A549 (cell line): ENCODE data around the gene ATP5PB. TPM values are rescaled to one million over a fixed set of nuclear protein-coding genes. Genes with fewer than 3 reads are reported as not detected.

Experiments
- ATAC-seq, 2 experiments: fragments of 200-7000 bp in 1 of 2; fragments of >200 bp in 1 of 2; cut with Nextera tagmentation in 1 of 2; cut with Tn5 transposase in 1 of 2; 3 replicates each; pipeline versions ENCODE4 v1.8.0 to v1.9.1; 2018 to 2020; ENCODE audit warnings: mild to moderate bottlenecking in 1 of 2, moderate library complexity in 1 of 2
- CTCF ChIA-PET: fragments of 300-600 bp; sonication (Branson Sonifier 250); formaldehyde crosslinking; extraction: SDS; loops from one replicate; lab custom pipeline; 2021; ENCODE audit warnings: antibody characterized with exemption, inconsistent platforms; lab: Yijun Ruan, JAX
- POLR2A ChIA-PET: fragments of 350-600 bp; formaldehyde crosslinking; extraction: SDS; loops from one replicate; lab custom pipeline; 2021; ENCODE audit warnings: antibody characterized with exemption, inconsistent platforms; lab: Yijun Ruan, JAX
- DNase-seq, 2 experiments: peaks; one replicate each; pipeline versions ENCODE4 v3.0.0 to v3.0.0-alpha.2; 2011 to 2016; ENCODE audit warnings: low read depth in 1 of 2, low spot score in 1 of 2
- FAIRE-seq: peaks from 2 replicates; lab custom pipeline; 2011; peaks lifted over from hg19 to GRCh38; lab: Jason Lieb, UNC
- H3K27ac ChIP-seq, 2 experiments: fragments of >200 bp; sonication (Bioruptor Twin); formaldehyde crosslinking; 3 replicates each; pipeline ENCODE4 v1.5.1; 2016 to 2017
- H3K4me1 ChIP-seq: fragments of >200 bp; sonication (Bioruptor Twin); formaldehyde crosslinking; 3 replicates; pipeline ENCODE4 v1.6.1; 2016
- H3K4me2 ChIP-seq: fragments of >200 bp; sonication (Bioruptor Twin); formaldehyde crosslinking; 3 replicates; pipeline ENCODE4 v1.6.1; 2016
- H3K4me3 ChIP-seq: fragments of >200 bp; sonication (Bioruptor Twin); formaldehyde crosslinking; 3 replicates; pipeline ENCODE4 v1.5.1; 2016
- H3K9me3 ChIP-seq: fragments of >200 bp; sonication (Bioruptor Twin); formaldehyde crosslinking; 3 replicates; pipeline ENCODE4 v1.6.1; 2016
- CEBPB ChIP-seq, 2 experiments: fragments of >200 bp in 1 of 2; sonication (Bioruptor Twin) in 1 of 2; formaldehyde crosslinking in 1 of 2; IDR thresholded peaks; 2 replicates each; pipeline ENCODE4 v1.6.1; 2012 to 2016
- ESRRA ChIP-seq: fragments of 150-350 bp; IDR thresholded peaks from 2 replicates; pipeline ENCODE4 v1.6.1; 2014; ENCODE audit warnings: mild to moderate bottlenecking, low read length, borderline replicate concordance
- FOXS1 ChIP-seq: fragments of 250-450 bp; sonication (Bioruptor Pico); IDR thresholded peaks from 2 replicates; pipeline ENCODE4 v1.5.0; 2020; ENCODE audit warnings: mild to moderate bottlenecking, moderate library complexity
- HDAC2 ChIP-seq: fragments of 200-600 bp; sonication (generic); IDR thresholded peaks from 2 replicates; pipeline ENCODE4 v1.6.1; 2016
- HMGXB4 ChIP-seq: fragments of 250-450 bp; sonication (Bioruptor Pico); IDR thresholded peaks from 2 replicates; pipeline ENCODE4 v1.5.0; 2021; ENCODE audit warnings: mild to moderate bottlenecking, moderate library complexity, borderline replicate concordance
- KDM1A ChIP-seq: fragments of 200-600 bp; sonication (generic); IDR thresholded peaks from 2 replicates; pipeline ENCODE4 v1.6.1; 2016; ENCODE audit warnings: low read depth, mild to moderate bottlenecking
- KDM5A ChIP-seq: fragments of 200-600 bp; sonication (generic); IDR thresholded peaks from 2 replicates; pipeline ENCODE4 v1.6.1; 2016; ENCODE audit warnings: antibody characterized with exemption, mild to moderate bottlenecking
- MAFK ChIP-seq: fragments of 450-650 bp; IDR thresholded peaks from 2 replicates; pipeline ENCODE4 v1.6.1; 2014; ENCODE audit not compliant: partially characterized antibody
- MAX ChIP-seq: IDR thresholded peaks from 2 replicates; pipeline ENCODE4 v1.6.1; 2012
- MAZ ChIP-seq: fragments of 150-350 bp; IDR thresholded peaks from 2 replicates; pipeline ENCODE4 v1.6.1; 2014; ENCODE audit warnings: antibody characterized with exemption, low read depth, low read length, borderline replicate concordance
- NFE2L2 ChIP-seq: fragments of 150-350 bp; conservative IDR thresholded peaks from 2 replicates; pipeline ENCODE4 v1.6.1; 2014; ENCODE audit warnings: low read length
- NPAS2 ChIP-seq: fragments of 250-450 bp; sonication (Bioruptor Pico); IDR thresholded peaks from 2 replicates; pipeline ENCODE4 v1.8.0; 2022; ENCODE audit warnings: mild to moderate bottlenecking, moderate library complexity, borderline replicate concordance
- NR3C1 ChIP-seq: fragments of >200 bp; sonication (Bioruptor Twin); formaldehyde crosslinking; IDR thresholded peaks from 3 replicates; pipeline ENCODE4 v1.6.1; 2017
- RAD21 ChIP-seq, 2 experiments: fragments of >200 bp in 1 of 2; sonication (Bioruptor Twin) in 1 of 2; formaldehyde crosslinking in 1 of 2; IDR thresholded peaks in 1 of 2; conservative IDR thresholded peaks in 1 of 2; 2 replicates in 1 of 2; 3 replicates in 1 of 2; pipeline ENCODE4 v1.6.1; 2012 to 2018; ENCODE audit warnings: inconsistent platforms in 1 of 2
- RCOR1 ChIP-seq: fragments of 150-350 bp; IDR thresholded peaks from 2 replicates; pipeline ENCODE4 v1.6.1; 2014; ENCODE audit warnings: antibody characterized with exemption, low read length, low read depth
- REST ChIP-seq: fragments of 200-600 bp; sonication (generic); IDR thresholded peaks from 2 replicates; pipeline ENCODE4 v1.6.1; 2016; ENCODE audit warnings: antibody characterized with exemption, mild to moderate bottlenecking, moderate library complexity
- RFX5 ChIP-seq: fragments of 450-650 bp; IDR thresholded peaks from 2 replicates; pipeline ENCODE4 v1.7.1; 2014; ENCODE audit warnings: antibody characterized with exemption, mild to moderate bottlenecking, moderate library complexity
- USF2 ChIP-seq: fragments of 450-650 bp; IDR thresholded peaks from 2 replicates; pipeline ENCODE4 v1.6.1; 2014; ENCODE audit warnings: antibody characterized with exemption
- ZC3H11A ChIP-seq: fragments of 450-650 bp; IDR thresholded peaks from 2 replicates; pipeline ENCODE4 v1.6.1; 2014; ENCODE audit warnings: antibody characterized with exemption, mild to moderate bottlenecking
- ZNF302 ChIP-seq: fragments of 250-450 bp; sonication (Bioruptor Pico); IDR thresholded peaks from 2 replicates; pipeline ENCODE4 v1.9.0; 2021; ENCODE audit warnings: inconsistent platforms, mild to moderate bottlenecking, moderate library complexity
- WGBS: methylation state at CpG from one replicate; pipeline ENCODE4 v1.1.6; 2017; ENCODE audit errors: missing lambda C conversion rate; 5-methylcytosine and 5-hydroxymethylcytosine counted together
- polyA plus RNA-seq, 4 experiments: library from polyadenylated mRNA; depleted of rRNA in 3 of 4; stranded (reverse); fragments of >200 nt; fragmentation: RNase III in 1 of 4; extraction: RNeasy Plus Mini Kit Qiagen cat#74134 plus additional on column Dnase treatment in 1 of 4; gene quantifications; 2 replicates in 3 of 4; 3 replicates in 1 of 4; pipeline ENCODE4 v1.2.3, GENCODE V29; 2011 to 2017
- TF ChIP-seq, protein P1 (sequence below): fragments of >200 bp; sonication (Bioruptor Twin); formaldehyde crosslinking; IDR thresholded peaks from 3 replicates; pipeline ENCODE4 v1.5.1; 2016
- TF ChIP-seq, protein P2 (sequence below): IDR thresholded peaks from 2 replicates; pipeline ENCODE4 v1.6.1; 2012

ATP5PB gene
- polyA plus RNA-seq, 2 of the 4 experiments (the other 2 are of a cell fraction): 275 to 300 TPM

DNA sequence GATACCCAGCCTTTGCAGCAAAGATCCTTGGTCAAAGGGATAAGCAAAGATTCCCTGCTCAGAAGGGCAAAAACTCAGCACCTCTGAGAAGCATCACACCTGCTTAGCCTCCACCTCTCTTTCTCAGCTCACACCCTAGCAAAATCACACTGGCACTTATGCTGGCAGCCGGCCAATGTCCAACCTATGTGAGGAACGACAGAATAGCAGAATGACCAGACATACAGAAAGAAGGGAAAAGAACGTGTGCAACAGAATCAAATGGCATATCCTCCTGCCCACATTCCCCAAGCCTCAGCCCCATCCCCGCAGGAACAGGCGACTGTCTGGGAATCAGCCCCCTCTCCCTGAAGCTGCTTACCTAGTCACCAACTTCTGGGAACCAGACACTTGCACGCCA lies 54.8 kb downstream of the ATP5PB start:
- FAIRE-seq: no peak

DNA sequence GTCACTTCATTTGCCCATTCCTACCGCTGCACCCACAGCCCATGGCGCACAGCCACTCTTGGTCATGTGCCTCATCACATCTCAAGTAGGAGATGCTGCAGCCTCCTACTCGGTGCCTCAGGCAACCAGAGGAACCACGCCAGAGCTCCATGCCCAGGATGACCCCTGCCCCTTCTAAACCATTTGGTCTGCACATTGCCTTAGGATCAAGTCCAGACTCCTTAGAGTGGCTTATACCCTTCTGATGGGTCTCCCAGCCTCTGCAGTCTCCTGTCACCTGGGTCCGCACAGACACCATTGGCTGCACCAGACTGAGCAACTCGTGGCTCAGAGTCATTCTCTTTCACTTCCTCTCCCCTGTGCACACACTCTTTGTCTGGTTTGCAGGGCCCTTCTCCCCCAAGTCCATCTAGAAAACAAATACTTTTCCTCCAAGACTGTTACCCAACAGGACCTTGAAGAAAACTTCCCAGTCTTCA lies 56.4 kb downstream of the ATP5PB start:
- no peak overlapping the region for H3K4me2 ChIP-seq
- H3K27ac ChIP-seq: no peak overlapping the region
- 73% methylated on average over 6 of the region's 6 CpGs for WGBS
- H3K9me3 ChIP-seq: no peaks in the 10 kb centered on the region
- H3K4me3 ChIP-seq: no peak overlapping the region
- ChIA-PET POLR2A (no interaction called here), CTCF (interaction anchor here (0.7 to 4.0 kb wide), 2 partner anchors 154 to 282 kb away, joined by 3 to 24 read pairs; no protein-coding TSS in a partner anchor)
- peaks cover 8% of the 10 kb centered on the region for H3K4me1 ChIP-seq
- DNase-seq (no peak), FAIRE-seq (no peak), ATAC-seq (no peak)
- TF ChIP-seq HMGXB4 (CRISPR knock-in tag): no peak
- TF ChIP-seq KDM5A: no peak
- no peak for TF ChIP-seq RCOR1
- no peak for TF ChIP-seq RFX5
- TF ChIP-seq, protein P1, sequence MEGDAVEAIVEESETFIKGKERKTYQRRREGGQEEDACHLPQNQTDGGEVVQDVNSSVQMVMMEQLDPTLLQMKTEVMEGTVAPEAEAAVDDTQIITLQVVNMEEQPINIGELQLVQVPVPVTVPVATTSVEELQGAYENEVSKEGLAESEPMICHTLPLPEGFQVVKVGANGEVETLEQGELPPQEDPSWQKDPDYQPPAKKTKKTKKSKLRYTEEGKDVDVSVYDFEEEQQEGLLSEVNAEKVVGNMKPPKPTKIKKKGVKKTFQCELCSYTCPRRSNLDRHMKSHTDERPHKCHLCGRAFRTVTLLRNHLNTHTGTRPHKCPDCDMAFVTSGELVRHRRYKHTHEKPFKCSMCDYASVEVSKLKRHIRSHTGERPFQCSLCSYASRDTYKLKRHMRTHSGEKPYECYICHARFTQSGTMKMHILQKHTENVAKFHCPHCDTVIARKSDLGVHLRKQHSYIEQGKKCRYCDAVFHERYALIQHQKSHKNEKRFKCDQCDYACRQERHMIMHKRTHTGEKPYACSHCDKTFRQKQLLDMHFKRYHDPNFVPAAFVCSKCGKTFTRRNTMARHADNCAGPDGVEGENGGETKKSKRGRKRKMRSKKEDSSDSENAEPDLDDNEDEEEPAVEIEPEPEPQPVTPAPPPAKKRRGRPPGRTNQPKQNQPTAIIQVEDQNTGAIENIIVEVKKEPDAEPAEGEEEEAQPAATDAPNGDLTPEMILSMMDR: no peak
- no peak for TF ChIP-seq USF2
- TF ChIP-seq NFE2L2: no peak
- TF ChIP-seq REST: no peak
- no peak for TF ChIP-seq HDAC2
- TF ChIP-seq NR3C1: no peak
- no peak for TF ChIP-seq CEBPB (IDR thresholded peaks at IDR 0.05)
- TF ChIP-seq, protein P2, sequence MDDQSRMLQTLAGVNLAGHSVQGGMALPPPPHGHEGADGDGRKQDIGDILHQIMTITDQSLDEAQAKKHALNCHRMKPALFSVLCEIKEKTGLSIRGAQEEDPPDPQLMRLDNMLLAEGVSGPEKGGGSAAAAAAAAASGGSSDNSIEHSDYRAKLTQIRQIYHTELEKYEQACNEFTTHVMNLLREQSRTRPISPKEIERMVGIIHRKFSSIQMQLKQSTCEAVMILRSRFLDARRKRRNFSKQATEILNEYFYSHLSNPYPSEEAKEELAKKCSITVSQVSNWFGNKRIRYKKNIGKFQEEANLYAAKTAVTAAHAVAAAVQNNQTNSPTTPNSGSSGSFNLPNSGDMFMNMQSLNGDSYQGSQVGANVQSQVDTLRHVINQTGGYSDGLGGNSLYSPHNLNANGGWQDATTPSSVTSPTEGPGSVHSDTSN: no peak
- TF ChIP-seq MAFK: no peak
- no peak for TF ChIP-seq NPAS2 (CRISPR knock-in tag)
- no peak for TF ChIP-seq ESRRA

More for the DNA sequence above, 54.8 kb downstream of the ATP5PB start:
- 37% methylated on average over 5 of the region's 6 CpGs for WGBS
- H3K9me3 ChIP-seq: no peaks in the 10 kb centered on the region
- H3K27ac ChIP-seq: no peak overlapping the region
- no peak overlapping the region for H3K4me2 ChIP-seq
- H3K4me1 ChIP-seq: peaks cover 8% of the 10 kb centered on the region
- ChIA-PET POLR2A (no interaction called here), CTCF (interaction anchor here (2.5 kb wide), 1 partner anchor 265 kb away, joined by 10 read pairs; no protein-coding TSS in a partner anchor)
- TF ChIP-seq ZC3H11A (no peak), FOXS1 (CRISPR knock-in tag) (no peak), MAZ (no peak), USF2 (no peak), MAX (no peak), RAD21 (conservative IDR thresholded peaks at IDR 0.05 in 1 of 2, IDR thresholded peaks at IDR 0.05 in 1 of 2) (no peak), HMGXB4 (CRISPR knock-in tag) (no peak), KDM1A (no peak), ZNF302 (no peak)
- no peak overlapping the region for H3K4me3 ChIP-seq
- no peak for ATAC-seq
- no peak for DNase-seq
